ENCODE measurements around the gene AOPEP.

AOPEP gene

GRCh38 chr9:94736759-94737158, 10.3 kb downstream of the AOPEP start:
- no peaks in the 10 kb centered on the region for H3K27me3 ChIP-seq (ENCODE audit: control insufficient read depth, low read length)
- peaks cover 13% of the 10 kb centered on the region; the same call in 1 of the 2 replicates for H3K79me2 ChIP-seq (ENCODE audit: control insufficient read depth, low read length)
- H3K4me3 ChIP-seq (ENCODE audit: low read length), result no peak overlapping the region
- TF ChIP-seq EZH2phosphoT487 (IDR thresholded peaks at IDR 0.05; ENCODE audit: borderline replicate concordance, low read length) (no peak), CTCF (IDR thresholded peaks at IDR 0.05; ENCODE audit: low read depth, low read length, poor library complexity, severe bottlenecking) (no peak)
- no peaks in the 10 kb centered on the region for H3K4me1 ChIP-seq (ENCODE audit: control insufficient read depth, low read length)
- no peaks in the 10 kb centered on the region for H3F3A ChIP-seq (ENCODE audit: control insufficient read depth, insufficient read depth)
- no peaks in the 10 kb centered on the region for H3K36me3 ChIP-seq (ENCODE audit: control insufficient read depth, low read length)
- H3K27ac ChIP-seq (ENCODE audit: low read depth, low read length), result no peak overlapping the region
- H3K9me3 ChIP-seq (ENCODE audit: control insufficient read depth, insufficient read depth, low read length), result no peaks in the 10 kb centered on the region
- H3K9me2 ChIP-seq (replicated peaks; ENCODE audit: control insufficient read depth, low read length), result no peaks in the 10 kb centered on the region
- no peak overlapping the region for H3K4me2 ChIP-seq (ENCODE audit: low read length)
- no peaks in the 10 kb centered on the region for H4K20me1 ChIP-seq (ENCODE audit: control insufficient read depth, insufficient read depth, low read depth, low read length)

- Histone ChIP-seq H3K9me2 (replicated peaks; ENCODE audit: control insufficient read depth, low read length) (no peaks in the 10 kb centered on the region), H3K27ac (ENCODE audit: low read depth, low read length) (no peak overlapping the region), H3K4me2 (ENCODE audit: low read length) (no peak overlapping the region), H3K79me2 (ENCODE audit: control insufficient read depth, low read length) (peaks cover 15% of the 10 kb centered on the region; the same call in 1 of the 2 replicates), H3K4me1 (ENCODE audit: control insufficient read depth, low read length) (no peaks in the 10 kb centered on the region), H3K4me3 (ENCODE audit: low read length) (no peak overlapping the region), H3K27me3 (ENCODE audit: control insufficient read depth, low read length) (no peaks in the 10 kb centered on the region), H4K20me1 (ENCODE audit: control insufficient read depth, insufficient read depth, low read depth, low read length) (no peaks in the 10 kb centered on the region), H3K9me3 (ENCODE audit: control insufficient read depth, insufficient read depth, low read length) (no peaks in the 10 kb centered on the region), H3F3A (ENCODE audit: control insufficient read depth, insufficient read depth) (no peaks in the 10 kb centered on the region), H3K36me3 (ENCODE audit: control insufficient read depth, low read length) (no peaks in the 10 kb centered on the region)
- TF ChIP-seq EZH2phosphoT487 (IDR thresholded peaks at IDR 0.05; ENCODE audit: borderline replicate concordance, low read length), result no peak
- TF ChIP-seq CTCF (IDR thresholded peaks at IDR 0.05; ENCODE audit: low read depth, low read length, poor library complexity, severe bottlenecking), result no peak
These were observed 13.8 kb downstream of the AOPEP start for GRCh38 chr9:94740145-94740840.

- H3K4me2 ChIP-seq (ENCODE audit: low read length), result no peak overlapping the region
- TF ChIP-seq EZH2phosphoT487 (IDR thresholded peaks at IDR 0.05; ENCODE audit: borderline replicate concordance, low read length) (no peak), CTCF (IDR thresholded peaks at IDR 0.05; ENCODE audit: low read depth, low read length, poor library complexity, severe bottlenecking) (no peak)
- H3K27ac ChIP-seq (ENCODE audit: low read depth, low read length), result no peak overlapping the region
- no peak overlapping the region for H3K4me3 ChIP-seq (ENCODE audit: low read length)
- no peaks in the 10 kb centered on the region for H3K9me2 ChIP-seq (replicated peaks; ENCODE audit: control insufficient read depth, low read length)
- H3K79me2 ChIP-seq (ENCODE audit: control insufficient read depth, low read length), result peaks cover 15% of the 10 kb centered on the region; the same call in 1 of the 2 replicates
- no peaks in the 10 kb centered on the region for H4K20me1 ChIP-seq (ENCODE audit: control insufficient read depth, insufficient read depth, low read depth, low read length)
- H3F3A ChIP-seq (ENCODE audit: control insufficient read depth, insufficient read depth), result no peaks in the 10 kb centered on the region
- H3K36me3 ChIP-seq (ENCODE audit: control insufficient read depth, low read length), result no peaks in the 10 kb centered on the region
- no peaks in the 10 kb centered on the region for H3K4me1 ChIP-seq (ENCODE audit: control insufficient read depth, low read length)
- no peaks in the 10 kb centered on the region for H3K27me3 ChIP-seq (ENCODE audit: control insufficient read depth, low read length)
- H3K9me3 ChIP-seq (ENCODE audit: control insufficient read depth, insufficient read depth, low read length), result no peaks in the 10 kb centered on the region
These were observed 15.4 kb downstream of the AOPEP start for GRCh38 chr9:94741866-94742265.

Data from DOHH2 (cell line).